WERI-Rb-1 (cell line): ENCODE data around the gene KLF13.

Source experiments
- DNase-seq: peaks from one replicate; pipeline ENCODE4 v3.0.0-alpha.2; 2020
- H3K27ac ChIP-seq: fragments of 250-450 bp; sonication (Bioruptor Pico); 2 replicates; pipeline ENCODE4 v1.5.1; 2020; ENCODE audit warnings: mild to moderate bottlenecking, moderate library complexity
- H3K27me3 ChIP-seq: fragments of 250-450 bp; sonication (Bioruptor Pico); 2 replicates; pipeline ENCODE4 v1.5.1; 2021; ENCODE audit warnings: mild to moderate bottlenecking, low read depth, moderate library complexity; ENCODE audit not compliant: insufficient read depth, severe bottlenecking
- H3K36me3 ChIP-seq: fragments of 250-450 bp; sonication (Bioruptor Pico); 2 replicates; pipeline ENCODE4 v1.5.1; 2020; ENCODE audit warnings: mild to moderate bottlenecking, moderate library complexity
- H3K4me3 ChIP-seq: 2 replicates; pipeline ENCODE4 v1.5.1; 2011; ENCODE audit warnings: low read depth, mild to moderate bottlenecking, control low read depth, low read length
- H3K9me3 ChIP-seq: fragments of 250-450 bp; sonication (Bioruptor Pico); 2 replicates; pipeline ENCODE4 v1.5.1; 2021; ENCODE audit warnings: mild to moderate bottlenecking, moderate library complexity; ENCODE audit not compliant: severe bottlenecking
- TF ChIP-seq, protein P1 (sequence below): IDR thresholded peaks from 2 replicates; pipeline ENCODE4 v1.5.1; 2011; ENCODE audit warnings: low read depth, mild to moderate bottlenecking, control low read depth, inconsistent platforms, low read length

The KLF13 gene

DNA sequence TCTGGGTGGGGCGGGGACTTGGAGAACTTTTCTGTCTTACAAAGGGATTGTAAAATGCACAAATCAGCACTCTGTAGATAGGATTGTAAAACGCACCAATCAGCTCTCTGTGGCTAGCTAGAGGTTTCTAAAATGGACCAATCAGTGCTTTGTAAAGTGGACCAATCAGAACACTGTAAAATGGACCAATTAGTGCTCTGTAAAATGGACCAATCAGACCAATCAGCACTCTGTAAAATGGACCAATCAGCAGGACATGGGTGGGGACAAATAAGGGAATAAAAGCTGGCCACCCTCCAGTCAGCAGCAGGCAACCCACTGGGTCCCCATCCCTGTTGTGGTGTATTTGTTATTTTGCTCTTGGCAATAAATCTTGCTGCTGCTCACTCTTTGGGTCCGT is 77.7 kb downstream of the KLF13 start:
- H3K27me3 ChIP-seq: no peaks in the 10 kb centered on the region
- H3K36me3 ChIP-seq: no peaks in the 10 kb centered on the region
- TF ChIP-seq, protein P1, sequence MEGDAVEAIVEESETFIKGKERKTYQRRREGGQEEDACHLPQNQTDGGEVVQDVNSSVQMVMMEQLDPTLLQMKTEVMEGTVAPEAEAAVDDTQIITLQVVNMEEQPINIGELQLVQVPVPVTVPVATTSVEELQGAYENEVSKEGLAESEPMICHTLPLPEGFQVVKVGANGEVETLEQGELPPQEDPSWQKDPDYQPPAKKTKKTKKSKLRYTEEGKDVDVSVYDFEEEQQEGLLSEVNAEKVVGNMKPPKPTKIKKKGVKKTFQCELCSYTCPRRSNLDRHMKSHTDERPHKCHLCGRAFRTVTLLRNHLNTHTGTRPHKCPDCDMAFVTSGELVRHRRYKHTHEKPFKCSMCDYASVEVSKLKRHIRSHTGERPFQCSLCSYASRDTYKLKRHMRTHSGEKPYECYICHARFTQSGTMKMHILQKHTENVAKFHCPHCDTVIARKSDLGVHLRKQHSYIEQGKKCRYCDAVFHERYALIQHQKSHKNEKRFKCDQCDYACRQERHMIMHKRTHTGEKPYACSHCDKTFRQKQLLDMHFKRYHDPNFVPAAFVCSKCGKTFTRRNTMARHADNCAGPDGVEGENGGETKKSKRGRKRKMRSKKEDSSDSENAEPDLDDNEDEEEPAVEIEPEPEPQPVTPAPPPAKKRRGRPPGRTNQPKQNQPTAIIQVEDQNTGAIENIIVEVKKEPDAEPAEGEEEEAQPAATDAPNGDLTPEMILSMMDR: no peak
- no peak for DNase-seq
- H3K9me3 ChIP-seq: peaks cover 10% of the 10 kb centered on the region
- no peak overlapping the region for H3K4me3 ChIP-seq
- H3K27ac ChIP-seq: no peak overlapping the region

DNA sequence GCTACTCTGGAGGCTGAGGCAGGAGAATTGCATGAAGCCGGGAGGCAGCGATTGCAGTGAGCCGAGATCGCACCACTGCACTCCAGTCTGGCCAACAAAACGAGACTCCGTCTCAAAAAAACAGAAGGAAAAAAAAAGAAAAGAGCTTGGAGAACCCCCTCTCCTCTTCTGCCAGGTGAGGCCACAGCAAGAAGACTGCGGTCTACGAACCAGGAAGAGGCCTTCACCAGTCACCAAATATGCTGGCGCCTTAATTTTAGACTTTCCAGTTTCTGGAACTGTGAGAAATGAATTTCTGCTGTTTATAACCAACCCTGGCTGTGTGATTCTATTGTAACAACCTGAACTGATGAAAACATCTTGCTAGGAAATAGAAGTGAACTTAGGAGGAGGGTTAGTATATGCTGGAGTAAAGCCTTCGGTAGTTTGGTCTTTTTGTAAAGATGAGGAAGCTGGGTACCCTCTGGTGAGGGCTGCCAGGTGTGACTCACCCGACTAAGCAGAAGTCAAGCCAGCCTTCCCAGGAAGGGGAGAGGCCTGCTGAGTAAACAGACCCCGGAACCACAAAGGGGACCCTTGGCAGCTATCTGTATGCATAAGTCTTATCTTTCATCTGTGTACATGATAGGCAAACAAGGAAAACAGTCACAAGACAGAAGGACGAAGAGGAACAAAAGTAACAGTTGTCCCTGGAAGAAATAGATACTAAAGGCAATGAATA is 78.7 kb downstream of the KLF13 start:
- Histone ChIP-seq H3K4me3 (no peak overlapping the region), H3K27me3 (no peaks in the 10 kb centered on the region), H3K9me3 (peaks cover 10% of the 10 kb centered on the region), H3K27ac (no peak overlapping the region), H3K36me3 (no peaks in the 10 kb centered on the region)
- TF ChIP-seq, protein P1: no peak
- no peak for DNase-seq

DNA sequence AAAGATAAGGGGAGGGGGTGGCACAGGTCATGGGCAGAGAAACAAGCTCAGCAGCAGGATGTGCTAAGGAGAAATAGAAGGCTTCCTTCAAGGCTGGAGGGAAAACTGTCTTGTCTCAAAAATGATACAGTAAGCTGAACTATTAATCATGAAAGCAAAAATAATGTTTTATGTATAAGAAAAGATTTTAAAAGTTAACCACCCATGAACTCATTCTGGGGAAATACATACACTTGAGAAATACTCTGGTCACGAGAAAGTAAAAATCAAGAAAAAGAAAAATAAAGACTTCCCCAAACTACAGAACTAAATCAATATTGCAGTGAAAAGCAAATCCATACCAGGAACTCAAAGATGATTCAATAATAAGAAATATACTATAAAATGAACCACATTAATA is 80.7 kb downstream of the KLF13 start:
- peaks cover 10% of the 10 kb centered on the region for H3K9me3 ChIP-seq
- no peaks in the 10 kb centered on the region for H3K36me3 ChIP-seq
- H3K4me3 ChIP-seq: no peak overlapping the region
- TF ChIP-seq, protein P1: no peak
- H3K27ac ChIP-seq: no peak overlapping the region
- DNase-seq: no peak
- H3K27me3 ChIP-seq: no peaks in the 10 kb centered on the region

DNA sequence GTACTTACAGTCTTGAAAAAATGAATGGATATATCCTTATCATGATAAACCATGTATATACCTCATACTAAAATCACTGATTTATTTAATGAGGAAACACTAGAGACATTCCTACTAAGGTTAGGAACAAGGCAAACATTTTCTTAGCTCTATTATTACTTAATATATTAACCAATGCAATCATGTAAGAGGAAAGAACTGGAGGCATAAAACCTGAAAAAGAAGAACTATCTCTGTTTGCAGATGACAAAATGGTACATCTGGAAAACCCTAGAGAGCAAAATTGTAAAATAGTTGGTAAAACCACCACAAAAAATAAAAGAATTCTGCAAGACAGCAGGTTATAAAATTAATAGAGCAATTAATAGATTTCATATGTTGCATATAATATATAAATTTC is 81.2 kb downstream of the KLF13 start:
- no peak for DNase-seq
- H3K4me3 ChIP-seq: no peak overlapping the region
- TF ChIP-seq, protein P1: no peak
- no peak overlapping the region for H3K27ac ChIP-seq
- H3K36me3 ChIP-seq: no peaks in the 10 kb centered on the region
- H3K9me3 ChIP-seq: peaks cover 10% of the 10 kb centered on the region
- no peaks in the 10 kb centered on the region for H3K27me3 ChIP-seq

DNA sequence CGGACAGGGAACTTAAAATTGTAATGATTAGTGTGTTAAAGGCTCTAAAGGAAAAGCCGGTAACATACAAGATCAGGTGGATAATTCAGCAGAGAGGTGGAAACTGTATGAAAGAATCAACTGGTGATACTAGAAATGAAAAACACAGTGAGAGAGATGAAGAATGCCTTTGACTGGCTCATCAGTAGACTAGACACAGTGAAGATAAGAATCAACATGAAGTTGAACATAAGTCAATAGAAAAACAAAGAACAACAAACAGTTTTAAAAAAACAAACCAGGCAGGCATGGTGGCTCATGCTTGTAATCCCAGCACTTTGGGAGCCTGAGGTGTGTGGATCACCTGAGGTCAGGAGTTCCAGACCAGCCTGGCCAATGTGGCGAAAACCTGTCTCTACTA is 82.1 kb downstream of the KLF13 start:
- DNase-seq: no peak
- H3K27ac ChIP-seq: no peak overlapping the region
- H3K4me3 ChIP-seq: no peak overlapping the region
- H3K36me3 ChIP-seq: no peaks in the 10 kb centered on the region
- peaks cover 10% of the 10 kb centered on the region for H3K9me3 ChIP-seq
- H3K27me3 ChIP-seq: no peaks in the 10 kb centered on the region
- TF ChIP-seq, protein P1: no peak

DNA sequence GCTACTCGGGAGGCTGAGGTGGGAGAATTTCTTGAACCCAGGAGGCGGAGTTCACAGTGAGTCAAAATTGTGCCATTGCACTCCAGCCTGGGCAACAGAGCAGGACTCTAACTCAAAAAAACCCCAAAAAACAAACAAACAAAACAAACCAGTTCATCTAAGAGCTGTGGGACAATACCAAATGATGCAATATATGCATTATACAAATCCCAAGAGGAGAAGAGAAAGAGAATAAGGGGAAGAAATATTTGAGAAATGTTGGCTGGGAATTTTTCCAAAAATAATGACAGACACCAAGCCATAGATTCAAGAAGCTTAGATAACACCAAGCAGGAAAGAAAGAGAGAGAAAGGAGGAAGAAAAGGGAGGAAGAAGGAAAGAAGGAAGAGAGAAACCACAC is 82.5 kb downstream of the KLF13 start:
- DNase-seq: no peak
- no peak overlapping the region for H3K4me3 ChIP-seq
- H3K27ac ChIP-seq: no peak overlapping the region
- TF ChIP-seq, protein P1: no peak
- peaks cover 10% of the 10 kb centered on the region for H3K9me3 ChIP-seq
- H3K36me3 ChIP-seq: no peaks in the 10 kb centered on the region
- H3K27me3 ChIP-seq: no peaks in the 10 kb centered on the region
